Kidney epithelial cell (primary cell): ENCODE data around the gene IL20RB. TPM values are rescaled to one million over a fixed set of nuclear protein-coding genes. Genes with fewer than 3 reads are reported as not detected.

Experiments
- DNase-seq: peaks from one replicate; pipeline ENCODE4 v3.0.0-alpha.2; 2010; ENCODE audit warnings: low read depth
- H3K27me3 ChIP-seq: 2 replicates; pipeline ENCODE4 v1.6.0; 2011; ENCODE audit warnings: low read length; ENCODE audit not compliant: control insufficient read depth, insufficient read depth
- H3K36me3 ChIP-seq: 2 replicates; pipeline ENCODE4 v1.5.1; 2011; ENCODE audit warnings: low read length; ENCODE audit not compliant: control insufficient read depth, insufficient read depth
- H3K4me3 ChIP-seq: 2 replicates; pipeline ENCODE4 v1.5.1; 2011; ENCODE audit warnings: low read depth, mild to moderate bottlenecking, control low read depth, low read length
- total RNA-seq: library from RNA; depleted of rRNA; stranded (reverse); fragments of >200 nt; gene quantifications from 2 replicates; pipeline ENCODE4 v1.2.3, GENCODE V29; 2015
- TF ChIP-seq, protein P1 (sequence below): IDR thresholded peaks from 2 replicates; pipeline ENCODE4 v1.5.1; 2011; ENCODE audit warnings: mild to moderate bottlenecking, moderate library complexity, low read length, control low read depth, inconsistent platforms; ENCODE audit not compliant: insufficient read depth, poor library complexity, severe bottlenecking

Gene IL20RB
- total RNA-seq, 1 donor from 2014 or later = 0.58 TPM

DNA sequence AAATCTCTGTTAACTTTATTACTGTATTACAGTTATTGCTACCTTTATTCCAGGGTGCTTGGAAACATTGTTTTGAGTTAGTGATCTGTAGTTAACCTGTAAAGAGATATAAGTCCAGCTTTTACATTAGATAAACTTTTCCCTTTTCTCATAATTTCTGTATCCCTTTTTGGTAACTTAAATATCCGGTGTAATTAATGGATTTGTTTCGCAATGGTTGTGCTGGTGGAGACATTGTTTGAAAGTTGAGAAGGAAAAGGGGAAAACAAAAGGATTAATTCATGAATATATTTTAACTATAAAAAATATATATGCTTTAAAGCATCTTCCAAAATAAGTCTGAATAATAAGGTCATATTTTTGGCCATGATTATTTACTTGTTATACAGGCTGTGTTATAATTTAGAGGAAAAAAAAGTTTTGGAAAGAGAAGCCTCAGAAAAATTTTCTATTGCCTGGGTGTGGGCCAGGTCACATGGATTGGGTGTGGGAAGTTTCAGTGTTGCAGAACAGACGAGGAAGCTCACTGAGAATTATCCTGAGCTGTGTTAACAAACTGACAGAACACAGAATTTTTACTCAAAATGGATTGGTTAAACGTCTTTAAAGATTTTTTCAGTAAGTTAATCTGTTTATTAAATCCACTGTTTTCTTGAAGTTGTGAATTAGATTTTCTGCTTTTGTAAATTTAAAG, 27.7 kb upstream of the IL20RB start:
- no peak for DNase-seq
- Histone ChIP-seq H3K36me3 (no peaks in the 10 kb centered on the region), H3K27me3 (no peaks in the 10 kb centered on the region), H3K4me3 (no peak overlapping the region)
- TF ChIP-seq, protein P1, sequence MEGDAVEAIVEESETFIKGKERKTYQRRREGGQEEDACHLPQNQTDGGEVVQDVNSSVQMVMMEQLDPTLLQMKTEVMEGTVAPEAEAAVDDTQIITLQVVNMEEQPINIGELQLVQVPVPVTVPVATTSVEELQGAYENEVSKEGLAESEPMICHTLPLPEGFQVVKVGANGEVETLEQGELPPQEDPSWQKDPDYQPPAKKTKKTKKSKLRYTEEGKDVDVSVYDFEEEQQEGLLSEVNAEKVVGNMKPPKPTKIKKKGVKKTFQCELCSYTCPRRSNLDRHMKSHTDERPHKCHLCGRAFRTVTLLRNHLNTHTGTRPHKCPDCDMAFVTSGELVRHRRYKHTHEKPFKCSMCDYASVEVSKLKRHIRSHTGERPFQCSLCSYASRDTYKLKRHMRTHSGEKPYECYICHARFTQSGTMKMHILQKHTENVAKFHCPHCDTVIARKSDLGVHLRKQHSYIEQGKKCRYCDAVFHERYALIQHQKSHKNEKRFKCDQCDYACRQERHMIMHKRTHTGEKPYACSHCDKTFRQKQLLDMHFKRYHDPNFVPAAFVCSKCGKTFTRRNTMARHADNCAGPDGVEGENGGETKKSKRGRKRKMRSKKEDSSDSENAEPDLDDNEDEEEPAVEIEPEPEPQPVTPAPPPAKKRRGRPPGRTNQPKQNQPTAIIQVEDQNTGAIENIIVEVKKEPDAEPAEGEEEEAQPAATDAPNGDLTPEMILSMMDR = no peak

GRCh38 chr3:136931606-136932005, 26.2 kb upstream of the IL20RB start:
- TF ChIP-seq, protein P1 = no peak
- H3K36me3 ChIP-seq = no peaks in the 10 kb centered on the region
- H3K27me3 ChIP-seq = no peaks in the 10 kb centered on the region
- DNase-seq = no peak
- no peak overlapping the region for H3K4me3 ChIP-seq

DNA sequence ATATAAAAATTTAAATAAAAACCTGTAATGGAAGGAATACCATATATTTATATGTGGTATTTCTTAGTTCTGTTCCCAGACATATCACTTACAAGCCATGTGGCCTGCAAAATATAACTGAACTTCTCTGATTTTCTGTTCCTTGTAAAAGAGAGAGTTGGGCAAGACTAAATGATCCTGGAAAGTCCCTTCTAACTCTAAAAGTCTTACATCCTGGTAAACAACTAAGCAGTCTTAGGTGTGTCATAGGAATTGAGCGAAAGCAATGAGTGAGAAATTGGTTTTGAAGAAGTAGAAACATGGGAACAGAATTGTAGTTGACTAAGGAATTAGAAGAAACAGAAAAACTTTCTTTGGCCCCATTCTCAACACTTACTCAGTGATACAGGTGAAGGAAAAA, 25.3 kb upstream of the IL20RB start:
- TF ChIP-seq, protein P1 = no peak
- DNase-seq = no peak
- H3K36me3 ChIP-seq = no peaks in the 10 kb centered on the region
- no peaks in the 10 kb centered on the region for H3K27me3 ChIP-seq
- no peak overlapping the region for H3K4me3 ChIP-seq

GRCh38 chr3:136932978-136933772, 24.6 kb upstream of the IL20RB start:
- Histone ChIP-seq H3K4me3 (no peak overlapping the region), H3K36me3 (no peaks in the 10 kb centered on the region), H3K27me3 (no peaks in the 10 kb centered on the region)
- no peak for DNase-seq
- TF ChIP-seq, protein P1 = no peak

DNA sequence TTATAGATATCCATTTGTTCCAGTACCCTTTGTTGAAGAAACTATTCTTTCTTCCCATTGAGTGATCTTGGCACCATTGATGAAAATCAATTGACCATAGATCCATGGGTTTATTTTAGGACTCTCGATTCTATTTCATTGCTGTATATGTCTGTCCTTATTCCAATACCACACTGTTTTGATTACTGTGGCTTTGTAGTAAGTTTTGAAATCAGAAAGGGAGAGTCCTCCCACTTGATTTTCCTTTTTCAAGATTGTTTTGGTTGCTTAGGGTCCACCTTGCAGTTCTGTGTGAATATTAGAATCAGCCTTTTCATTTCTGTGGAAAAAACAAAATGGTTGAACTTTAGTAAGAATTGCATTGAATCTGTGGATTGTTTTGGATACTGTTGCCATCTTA, 20.6 kb upstream of the IL20RB start:
- Histone ChIP-seq H3K36me3 (no peaks in the 10 kb centered on the region), H3K4me3 (no peak overlapping the region), H3K27me3 (no peaks in the 10 kb centered on the region)
- no peak for DNase-seq
- TF ChIP-seq, protein P1 = no peak

- no peak for DNase-seq
- H3K27me3 ChIP-seq = no peaks in the 10 kb centered on the region
- TF ChIP-seq, protein P1 = no peak
- H3K4me3 ChIP-seq = no peak overlapping the region
- no peaks in the 10 kb centered on the region for H3K36me3 ChIP-seq
These were observed 19.9 kb upstream of the IL20RB start for GRCh38 chr3:136937851-136938250.
